Osteoblast (primary cell): ENCODE measurements around the gene LAMC1. TPM values are rescaled to one million over a fixed set of nuclear protein-coding genes. Genes with fewer than 3 reads are reported as not detected.
A peak's percentile ranks its signal among the peaks of the same experiment; 100 is the strongest.

ENCODE experiments used
- DNase-seq: peaks from one replicate; pipeline ENCODE4 v3.0.0; 2011; ENCODE audit warnings: low spot score, mixed read lengths; ENCODE audit not compliant: insufficient read length; ENCODE audit errors: missing footprints
- H2AFZ ChIP-seq: 2 replicates; pipeline ENCODE4 v1.6.0; 2011; ENCODE audit warnings: mild to moderate bottlenecking, low read length
- H3K27ac ChIP-seq: 2 replicates; pipeline ENCODE4 v1.5.1; 2011; ENCODE audit warnings: mild to moderate bottlenecking, low read depth, low read length, moderate library complexity
- H3K27me3 ChIP-seq: 2 replicates; pipeline ENCODE4 v1.6.0; 2012; ENCODE audit warnings: mild to moderate bottlenecking, control low read depth, inconsistent platforms, low read length, moderate library complexity; ENCODE audit not compliant: insufficient read depth
- H3K36me3 ChIP-seq: 2 replicates; pipeline ENCODE4 v1.5.1; 2011; ENCODE audit warnings: mild to moderate bottlenecking, low read length, control low read depth, moderate library complexity; ENCODE audit not compliant: insufficient read depth
- H3K4me1 ChIP-seq: 2 replicates; pipeline ENCODE4 v1.5.1; 2011; ENCODE audit warnings: mild to moderate bottlenecking, low read length, control low read depth, moderate library complexity; ENCODE audit not compliant: insufficient read depth
- H3K4me2 ChIP-seq: 2 replicates; pipeline ENCODE4 v1.6.0; 2011; ENCODE audit warnings: mild to moderate bottlenecking, low read length; ENCODE audit not compliant: insufficient read depth
- H3K4me3 ChIP-seq: fragments of 200-600 bp; sonication (generic); 3 replicates; pipeline ENCODE4 v1.5.1; 2012; ENCODE audit warnings: mild to moderate bottlenecking, low read length, inconsistent platforms; ENCODE audit not compliant: insufficient read depth
- H3K79me2 ChIP-seq: 2 replicates; pipeline ENCODE4 v1.6.0; 2012; ENCODE audit warnings: mild to moderate bottlenecking, low read length, control low read depth, inconsistent platforms; ENCODE audit not compliant: insufficient read depth
- H3K9me3 ChIP-seq: 2 replicates; pipeline ENCODE4 v1.5.1; 2011; ENCODE audit warnings: low read depth, low read length, control low read depth
- H4K20me1 ChIP-seq: 2 replicates; pipeline ENCODE4 v1.6.0; 2012; ENCODE audit warnings: mild to moderate bottlenecking, low read length, control low read depth; ENCODE audit not compliant: insufficient read depth
- CTCF ChIP-seq: IDR thresholded peaks from 2 replicates; pipeline ENCODE4 v1.5.1; 2011; ENCODE audit warnings: mild to moderate bottlenecking, low read depth, low read length, moderate library complexity; ENCODE audit errors: extremely low read depth
- total RNA-seq: library from RNA; depleted of rRNA; stranded (reverse); fragments of >200 nt; gene quantifications from 2 replicates; pipeline ENCODE4 v1.2.3, GENCODE V29; 2012

Gene LAMC1
- total RNA-seq, 1 donor = 966 TPM

GRCh38 chr1:183025782-183026774, 2.9 kb downstream of the LAMC1 start:
- H3K27ac ChIP-seq = peak overlapping the region; percentile 94
- TF ChIP-seq CTCF = no peak
- H3K4me1 ChIP-seq = peaks cover 55% of the 10 kb centered on the region
- H3K9me3 ChIP-seq = no peaks in the 10 kb centered on the region
- no peaks in the 10 kb centered on the region for H3K27me3 ChIP-seq
- peak; percentile 56 for DNase-seq
- peaks cover 77% of the 10 kb centered on the region for H3K79me2 ChIP-seq
- H3K4me2 ChIP-seq = peak overlapping the region; percentile 86
- peaks cover 14% of the 10 kb centered on the region for H3K36me3 ChIP-seq
- H3K4me3 ChIP-seq = peak overlapping the region; percentile 92
- peaks cover 34% of the 10 kb centered on the region for H4K20me1 ChIP-seq
- H2AFZ ChIP-seq = no peak overlapping the region

GRCh38 chr1:183027031-183027430, 3.8 kb downstream of the LAMC1 start:
- H3K9me3 ChIP-seq = no peaks in the 10 kb centered on the region
- TF ChIP-seq CTCF = no peak
- peak overlapping the region; percentile 92 for H3K4me3 ChIP-seq
- peaks cover 87% of the 10 kb centered on the region for H3K79me2 ChIP-seq
- H4K20me1 ChIP-seq = peaks cover 34% of the 10 kb centered on the region
- H3K36me3 ChIP-seq = peaks cover 16% of the 10 kb centered on the region
- no peaks in the 10 kb centered on the region for H3K27me3 ChIP-seq
- H3K27ac ChIP-seq = peak overlapping the region; percentile 94
- H3K4me2 ChIP-seq = peak overlapping the region; percentile 86
- H3K4me1 ChIP-seq = peaks cover 54% of the 10 kb centered on the region
- no peak overlapping the region for H2AFZ ChIP-seq
- DNase-seq = no peak

- Histone ChIP-seq H3K27me3 (no peaks in the 10 kb centered on the region), H3K4me3 (peak overlapping the region; percentile 92), H2AFZ (no peak overlapping the region), H3K9me3 (no peaks in the 10 kb centered on the region), H3K27ac (peak overlapping the region; percentile 94), H4K20me1 (peaks cover 34% of the 10 kb centered on the region), H3K4me1 (peaks cover 58% of the 10 kb centered on the region), H3K79me2 (peaks cover 94% of the 10 kb centered on the region), H3K4me2 (peak overlapping the region; percentile 86), H3K36me3 (peaks cover 17% of the 10 kb centered on the region)
- no peak for TF ChIP-seq CTCF
- no peak for DNase-seq
These were observed 4.6 kb downstream of the LAMC1 start for GRCh38 chr1:183027791-183028190.

- TF ChIP-seq CTCF = no peak
- Histone ChIP-seq H3K27me3 (no peaks in the 10 kb centered on the region), H3K36me3 (peaks cover 23% of the 10 kb centered on the region), H3K9me3 (no peaks in the 10 kb centered on the region), H4K20me1 (peaks cover 42% of the 10 kb centered on the region), H3K79me2 (peaks cover 100% of the 10 kb centered on the region), H3K27ac (peak overlapping the region; percentile 81), H3K4me2 (peak overlapping the region; percentile 51), H3K4me1 (peaks cover 61% of the 10 kb centered on the region), H2AFZ (no peak overlapping the region), H3K4me3 (no peak overlapping the region)
- DNase-seq = no peak
These were observed 6.4 kb downstream of the LAMC1 start for GRCh38 chr1:183029591-183030000.
